HG03108 (cell line): ENCODE results near the gene DROSHA.
"Not testable (repeated sequence)": the region's sequence is repeated elsewhere in the genome, so short reads cannot be mapped to it uniquely, and the experiment has no call there.

Source experiments
- ATAC-seq: cut with Tn5 transposase; IDR thresholded peaks from one replicate; pipeline ENCODE4 v1.9.1; 2021; ENCODE audit warnings: moderate library complexity; ENCODE audit not compliant: unreplicated experiment

The DROSHA gene

DNA sequence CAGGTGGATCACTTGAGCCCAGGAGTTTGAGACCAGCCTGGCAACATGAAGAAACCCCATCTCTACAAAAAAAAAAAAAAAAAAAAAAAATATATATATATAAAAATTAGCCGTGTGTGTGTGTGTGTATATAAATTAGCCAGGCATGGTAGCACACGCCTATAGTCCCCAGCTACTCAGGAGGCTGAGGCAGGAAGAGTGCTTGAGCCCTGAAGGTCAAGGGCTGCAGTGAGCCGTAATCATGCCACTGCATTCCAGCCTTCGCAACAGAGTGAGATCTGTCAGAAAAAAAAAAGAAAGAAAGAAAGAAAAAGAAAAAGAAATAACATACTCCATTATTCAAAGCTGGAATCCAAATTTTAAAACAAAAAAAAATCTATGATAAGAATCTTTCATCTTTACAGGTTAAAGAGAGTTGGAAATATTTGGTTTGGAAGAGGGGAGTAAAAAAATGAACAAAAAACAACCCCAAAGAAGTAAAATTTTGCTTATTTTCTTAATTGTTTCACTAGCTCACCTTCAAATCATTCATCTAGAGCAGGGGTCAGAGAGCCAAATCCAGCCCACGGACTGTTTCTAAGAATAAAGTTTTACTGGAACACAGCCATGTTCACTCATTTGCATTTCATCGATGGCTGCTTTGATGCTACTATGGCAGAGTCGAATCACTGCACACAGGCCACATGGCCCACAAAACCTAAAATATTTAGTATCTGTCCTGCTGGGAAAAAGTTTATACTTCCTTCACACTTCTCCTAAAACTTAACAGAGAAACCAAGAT is 109.9 kb downstream of the DROSHA start:
- ATAC-seq, result no peak

DNA sequence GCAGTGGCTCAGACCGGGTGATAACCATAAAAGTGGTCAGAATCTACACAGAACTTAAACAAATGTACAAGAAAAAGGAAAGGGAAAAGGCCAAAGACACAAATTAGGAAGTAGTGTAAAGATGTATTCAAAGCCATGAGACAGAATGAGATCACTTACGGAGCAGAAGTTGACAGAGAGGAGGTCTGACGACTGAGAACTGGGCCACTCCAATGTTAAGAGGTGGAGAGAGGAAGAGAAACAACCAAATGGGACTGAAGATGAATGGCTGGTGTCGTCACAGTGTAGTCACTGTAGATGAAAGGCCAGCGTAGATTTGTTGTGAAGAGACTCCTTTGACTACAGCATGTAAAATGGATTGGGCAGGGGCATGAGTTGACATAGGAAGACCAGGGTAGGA is 114.4 kb downstream of the DROSHA start:
- no peak for ATAC-seq

- ATAC-seq, result no peak
These were observed 115.3 kb downstream of the DROSHA start for GRCh38 chr5:31416547-31416946.

DNA sequence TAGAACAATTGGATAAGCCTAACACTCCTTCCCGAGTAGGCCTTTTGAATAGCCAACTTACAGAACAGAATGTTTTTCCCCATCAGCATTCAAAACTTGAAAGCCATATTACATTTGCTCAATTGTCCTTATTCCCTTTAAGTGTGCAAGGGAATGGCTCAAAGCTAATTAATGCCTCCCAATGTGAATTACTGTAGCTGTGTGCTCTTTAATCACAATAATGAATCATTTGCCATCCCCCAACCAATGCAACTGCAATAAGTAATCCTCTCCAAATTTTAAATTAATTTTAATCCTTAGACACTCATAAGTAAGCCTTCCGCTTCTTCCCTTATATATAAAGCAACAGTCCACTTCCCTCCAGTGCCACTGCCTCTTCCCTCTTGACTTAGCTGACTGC is 115.9 kb downstream of the DROSHA start:
- ATAC-seq, result no peak

- no peak for ATAC-seq
These were observed 116.6 kb downstream of the DROSHA start for GRCh38 chr5:31415009-31415923.

GRCh38 chr5:31413030-31413812 is 118.7 kb downstream of the DROSHA start:
- no peak for ATAC-seq

- ATAC-seq, result no peak
These were observed 119.6 kb downstream of the DROSHA start for GRCh38 chr5:31412324-31412723.

DNA sequence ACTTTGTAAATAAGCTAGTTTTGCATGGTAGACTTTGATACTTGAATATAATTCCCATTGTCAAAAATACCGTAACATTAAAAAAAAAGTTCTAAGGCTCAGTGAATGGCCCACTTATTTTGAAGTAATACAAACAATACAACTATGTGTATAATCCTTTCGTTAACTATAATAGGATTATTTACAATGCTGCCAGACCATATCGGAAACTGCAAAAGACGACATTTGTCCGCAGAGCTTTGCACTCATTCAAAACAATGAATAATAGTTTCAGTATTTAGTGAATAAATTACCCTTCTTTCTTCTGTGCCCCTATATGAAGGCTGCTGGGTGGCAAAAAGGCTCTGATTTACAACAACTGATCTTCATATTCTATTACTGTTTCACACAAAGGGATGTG is 121.8 kb downstream of the DROSHA start:
- no peak for ATAC-seq

- ATAC-seq, result no peak
These were observed 123.1 kb downstream of the DROSHA start for GRCh38 chr5:31408814-31409213.

DNA sequence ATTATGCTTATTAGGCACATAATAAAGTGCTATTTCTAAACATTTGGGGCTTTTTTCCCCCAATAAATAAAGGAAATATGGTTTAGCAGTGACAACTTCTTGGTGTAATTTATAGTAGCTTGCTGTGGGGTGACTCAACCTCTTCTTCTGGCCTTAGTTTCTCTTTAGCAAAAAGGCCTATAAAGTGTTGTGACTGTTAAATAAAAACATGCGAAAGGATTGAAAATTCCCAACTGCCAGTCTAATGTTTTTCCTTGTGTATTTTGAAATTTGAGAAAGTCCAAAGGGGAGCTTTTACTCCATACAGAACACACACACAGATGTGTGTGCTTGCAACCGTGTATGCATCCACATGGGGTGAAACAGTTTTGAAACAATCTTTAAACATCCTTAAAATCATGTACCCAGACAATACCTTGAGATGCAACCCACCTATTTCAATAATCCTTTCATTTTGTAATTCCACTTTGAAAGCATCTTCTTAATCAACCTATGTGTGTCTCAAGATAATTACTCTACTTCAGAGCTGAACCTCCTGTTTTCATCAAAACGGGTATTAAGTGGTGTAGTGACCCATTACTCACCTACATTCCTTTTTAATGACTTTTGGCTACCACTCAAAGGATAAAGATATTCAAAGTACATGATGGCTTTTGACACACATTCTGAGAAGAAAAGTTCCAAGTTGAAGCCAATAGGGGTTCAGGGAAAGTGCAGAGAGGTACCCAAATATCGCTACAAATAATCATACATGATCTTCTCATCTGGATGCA is 123.8 kb downstream of the DROSHA start:
- no peak for ATAC-seq

- ATAC-seq, result no peak
These were observed 127.6 kb downstream of the DROSHA start for GRCh38 chr5:31404325-31404724.

- no peak for ATAC-seq
These were observed 130.2 kb downstream of the DROSHA start for GRCh38 chr5:31401691-31402090.

- no peak for ATAC-seq
These were observed 133.9 kb downstream of the DROSHA start for GRCh38 chr5:31397926-31398557.

GRCh38 chr5:31396611-31397295 is 135.1 kb downstream of the DROSHA start:
- ATAC-seq, result no peak

GRCh38 chr5:31395450-31396045 is 136.3 kb downstream of the DROSHA start:
- not testable (repeated sequence) for ATAC-seq

- no peak for ATAC-seq
These were observed 138.8 kb downstream of the DROSHA start for GRCh38 chr5:31393126-31393525.

DNA sequence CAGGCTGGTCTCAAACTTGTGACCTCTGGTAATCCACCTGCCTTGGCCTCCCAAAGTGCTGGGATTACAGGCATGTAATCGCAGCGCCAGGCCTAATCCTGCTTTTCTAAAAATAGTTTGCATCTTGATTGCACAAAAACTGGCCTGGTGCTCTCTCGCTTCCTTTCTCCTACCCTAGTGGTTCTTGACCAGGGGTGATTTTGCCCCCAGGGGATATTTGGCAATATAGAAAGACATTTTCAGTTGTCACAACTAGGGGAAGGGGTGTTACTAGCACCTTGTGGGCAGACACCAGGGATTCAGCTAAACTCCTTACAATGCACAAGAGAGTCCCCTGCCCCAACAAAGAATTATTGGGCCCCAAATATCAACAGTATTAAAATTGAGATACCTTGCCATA is 139.8 kb downstream of the DROSHA start:
- no peak for ATAC-seq

DNA sequence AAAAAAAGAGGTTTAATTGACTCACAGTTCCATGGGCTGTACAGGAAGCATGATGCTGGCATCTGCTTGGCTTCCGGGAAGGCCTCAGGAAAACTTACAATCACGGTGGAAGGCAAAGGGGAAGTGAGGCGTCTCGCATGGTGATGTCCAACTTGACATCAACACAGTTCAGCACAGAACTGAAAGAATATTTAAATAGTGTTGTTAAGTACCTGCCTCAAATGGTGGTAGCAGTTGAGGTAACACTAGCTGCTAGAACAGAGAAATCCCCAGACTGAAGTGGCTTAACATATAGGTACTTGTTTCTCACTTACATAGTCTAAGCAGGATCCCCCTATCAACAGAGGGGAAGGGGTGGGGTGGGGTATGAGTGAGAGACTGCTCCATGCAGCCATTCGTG is 141.6 kb downstream of the DROSHA start:
- no peak for ATAC-seq
